NOMO-1 treated with DMSO at 0.1 percent for 48 hours (cell line): ENCODE measurements around the gene ITFG2.

Experiments used
- DNase-seq: peaks from one replicate; lab custom pipeline; 2025; ENCODE audit not compliant: unreplicated experiment; lab: John Stamatoyannopoulos, UW

ITFG2 gene

GRCh38 chr12:2829275-2829674 is 16.8 kb downstream of the ITFG2 start:
- DNase-seq, result no peak

- DNase-seq, result no peak
These were observed 20.2 kb downstream of the ITFG2 start for GRCh38 chr12:2832550-2833127.

GRCh38 chr12:2833327-2833726 is 20.9 kb downstream of the ITFG2 start:
- DNase-seq, result no peak

- no peak for DNase-seq
These were observed 21.3 kb downstream of the ITFG2 start for GRCh38 chr12:2833810-2834209.

GRCh38 chr12:2834581-2835491 is 22.4 kb downstream of the ITFG2 start, which contains the start of gene NRIP2:
Gene NRIP2 (minus strand): TSS chr12:2835035. CDS start chr12:2834983, 52 bp downstream.
- DNase-seq, result no peak

GRCh38 chr12:2835691-2836403 is 23.4 kb downstream of the ITFG2 start:
- DNase-seq, result no peak

GRCh38 chr12:2836574-2836973 is 24.1 kb downstream of the ITFG2 start:
- no peak for DNase-seq

- no peak for DNase-seq
These were observed 28.7 kb downstream of the ITFG2 start for GRCh38 chr12:2841056-2841650.

GRCh38 chr12:2842948-2843347 is 30.5 kb downstream of the ITFG2 start:
- DNase-seq, result no peak

GRCh38 chr12:2844786-2845185 is 32.3 kb downstream of the ITFG2 start:
- DNase-seq, result no peak

GRCh38 chr12:2845280-2845679 is 32.8 kb downstream of the ITFG2 start:
- no peak for DNase-seq

GRCh38 chr12:2851931-2852330 is 39.5 kb downstream of the ITFG2 start:
- no peak for DNase-seq

- no peak for DNase-seq
These were observed 41.2 kb downstream of the ITFG2 start for GRCh38 chr12:2853626-2854025.

- DNase-seq, result no peak
These were observed 42.4 kb downstream of the ITFG2 start for GRCh38 chr12:2854669-2855453.

- DNase-seq, result no peak
These were observed 43.1 kb downstream of the ITFG2 start for GRCh38 chr12:2855546-2855945.

GRCh38 chr12:2856051-2856450 is 43.6 kb downstream of the ITFG2 start:
- no peak for DNase-seq

GRCh38 chr12:2857021-2857431 is 44.6 kb downstream of the ITFG2 start, which contains the start of gene TEX52:
Gene TEX52 (minus strand): TSS chr12:2857039. CDS start chr12:2857026, 13 bp downstream.
- no peak for DNase-seq

- no peak for DNase-seq
These were observed 45.1 kb downstream of the ITFG2 start for GRCh38 chr12:2857576-2857975.

- no peak for DNase-seq
These were observed 45.9 kb downstream of the ITFG2 start for GRCh38 chr12:2858334-2858733.

GRCh38 chr12:2858944-2859421 is 46.5 kb downstream of the ITFG2 start:
- no peak for DNase-seq
